Liver (tissue), 3 donors: ENCODE data around the gene PCDHA8.
"Not testable (repeated sequence)": the region's sequence is repeated elsewhere in the genome, so short reads cannot be mapped to it uniquely, and the experiment has no call there.

Source experiments
- FOXA1 ChIP-seq: IDR thresholded peaks from 2 replicates; pipeline ENCODE4 v1.6.1; 2016; ENCODE audit warnings: antibody characterized with exemption
- JUND ChIP-seq, 2 donors: IDR thresholded peaks; 2 replicates each; pipeline ENCODE4 v1.6.1; 2016; ENCODE audit warnings: antibody characterized with exemption in 2 of 2
- RAD21 ChIP-seq, 2 donors: IDR thresholded peaks; 2 replicates each; pipeline ENCODE4 v1.6.1; 2016; ENCODE audit warnings: antibody characterized with exemption in 2 of 2, mild to moderate bottlenecking in 2 of 2
- TAF1 ChIP-seq: conservative IDR thresholded peaks from 2 replicates; pipeline ENCODE4 v1.6.1; 2016; ENCODE audit warnings: antibody characterized with exemption, mild to moderate bottlenecking
- TF ChIP-seq, protein P1 (sequence below): fragments of 150-350 bp; IDR thresholded peaks from 2 replicates; pipeline ENCODE4 v1.5.1; 2017; ENCODE audit warnings: improper control_type of control experiment, low read depth, low read length; ENCODE audit not compliant: missing input control
- TF ChIP-seq, protein P2 (sequence below): IDR thresholded peaks from 2 replicates; pipeline ENCODE4 v1.6.1; 2016; ENCODE audit warnings: antibody characterized with exemption
- donor health status: healthy.
- donor health status: healthy.

GRCh38 chr5:140834439-140835008, 6.5 kb upstream of the PCDHA8 start:
- not testable (repeated sequence) for TF ChIP-seq FOXA1; JUND (IDR thresholded peaks at IDR 0.05); RAD21 (IDR thresholded peaks at IDR 0.05); TAF1
- TF ChIP-seq, protein P1, sequence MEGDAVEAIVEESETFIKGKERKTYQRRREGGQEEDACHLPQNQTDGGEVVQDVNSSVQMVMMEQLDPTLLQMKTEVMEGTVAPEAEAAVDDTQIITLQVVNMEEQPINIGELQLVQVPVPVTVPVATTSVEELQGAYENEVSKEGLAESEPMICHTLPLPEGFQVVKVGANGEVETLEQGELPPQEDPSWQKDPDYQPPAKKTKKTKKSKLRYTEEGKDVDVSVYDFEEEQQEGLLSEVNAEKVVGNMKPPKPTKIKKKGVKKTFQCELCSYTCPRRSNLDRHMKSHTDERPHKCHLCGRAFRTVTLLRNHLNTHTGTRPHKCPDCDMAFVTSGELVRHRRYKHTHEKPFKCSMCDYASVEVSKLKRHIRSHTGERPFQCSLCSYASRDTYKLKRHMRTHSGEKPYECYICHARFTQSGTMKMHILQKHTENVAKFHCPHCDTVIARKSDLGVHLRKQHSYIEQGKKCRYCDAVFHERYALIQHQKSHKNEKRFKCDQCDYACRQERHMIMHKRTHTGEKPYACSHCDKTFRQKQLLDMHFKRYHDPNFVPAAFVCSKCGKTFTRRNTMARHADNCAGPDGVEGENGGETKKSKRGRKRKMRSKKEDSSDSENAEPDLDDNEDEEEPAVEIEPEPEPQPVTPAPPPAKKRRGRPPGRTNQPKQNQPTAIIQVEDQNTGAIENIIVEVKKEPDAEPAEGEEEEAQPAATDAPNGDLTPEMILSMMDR = not testable (repeated sequence)
- TF ChIP-seq, protein P2, sequence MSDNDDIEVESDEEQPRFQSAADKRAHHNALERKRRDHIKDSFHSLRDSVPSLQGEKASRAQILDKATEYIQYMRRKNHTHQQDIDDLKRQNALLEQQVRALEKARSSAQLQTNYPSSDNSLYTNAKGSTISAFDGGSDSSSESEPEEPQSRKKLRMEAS = not testable (repeated sequence)
